ENCODE measurements around the gene NTNG1. TPM values are rescaled to one million over a fixed set of nuclear protein-coding genes. Genes with fewer than 3 reads are reported as not detected.

Gene NTNG1
- total and polyA plus RNA-seq, 10 of the 15 experiments (the other 5 are each of a cell fraction or from before 2014, with no cell fraction given): 0.18 to 2.3 (median 1.1) TPM; not detected in 1

- no peaks in the 10 kb centered on the region for H3K9me3 ChIP-seq (replicated peaks; ENCODE audit: control insufficient read depth, insufficient read depth, low read length)
- SMC1A ChIA-PET (ENCODE audit: uncharacterized antibody, unreplicated experiment): interaction anchor here (1.0 to 2.1 kb wide), 7 partner anchors 50 to 554 kb away, joined by 3 to 8 read pairs (median 4); no protein-coding TSS in a partner anchor
- no peak overlapping the region for H3K4me2 ChIP-seq (ENCODE audit: control insufficient read depth, insufficient read depth)
- no peak overlapping the region for H3K27ac ChIP-seq (ENCODE audit: control insufficient read depth, insufficient read depth)
- TF ChIP-seq SMC3 (IDR thresholded peaks at IDR 0.05; ENCODE audit: borderline replicate concordance, low read length): peak; percentile 51; the same call in 1 of the 2 replicates
- peak; percentile 51 for TF ChIP-seq RUNX3 (IDR thresholded peaks at IDR 0.05; ENCODE audit: low read length)
- peak; percentile 65 for TF ChIP-seq RAD21 (IDR thresholded peaks at IDR 0.05; ENCODE audit: insufficient read depth, low read depth, low read length)
- no peak for TF ChIP-seq CREM (IDR thresholded peaks at IDR 0.05; ENCODE audit: low read depth)
- TF ChIP-seq IRF4 (IDR thresholded peaks at IDR 0.05; ENCODE audit: low read depth, low read length): no peak
- TF ChIP-seq BCL11A (IDR thresholded peaks at IDR 0.05; ENCODE audit: low read depth, low read length): no peak
- no peak for TF ChIP-seq ETV6 (conservative IDR thresholded peaks at IDR 0.05 in 1 of 2, IDR thresholded peaks at IDR 0.05 in 1 of 2; ENCODE audit: borderline replicate concordance in 1 of 2, low read depth in 1 of 2)
- TF ChIP-seq CBFB (IDR thresholded peaks at IDR 0.05; ENCODE audit: low read depth): no peak
- no peak for TF ChIP-seq ASH2L (IDR thresholded peaks at IDR 0.05; ENCODE audit: borderline replicate concordance, low read depth)
- TF ChIP-seq NFXL1 (IDR thresholded peaks at IDR 0.05; ENCODE audit: borderline replicate concordance): no peak
- TF ChIP-seq, protein P1, sequence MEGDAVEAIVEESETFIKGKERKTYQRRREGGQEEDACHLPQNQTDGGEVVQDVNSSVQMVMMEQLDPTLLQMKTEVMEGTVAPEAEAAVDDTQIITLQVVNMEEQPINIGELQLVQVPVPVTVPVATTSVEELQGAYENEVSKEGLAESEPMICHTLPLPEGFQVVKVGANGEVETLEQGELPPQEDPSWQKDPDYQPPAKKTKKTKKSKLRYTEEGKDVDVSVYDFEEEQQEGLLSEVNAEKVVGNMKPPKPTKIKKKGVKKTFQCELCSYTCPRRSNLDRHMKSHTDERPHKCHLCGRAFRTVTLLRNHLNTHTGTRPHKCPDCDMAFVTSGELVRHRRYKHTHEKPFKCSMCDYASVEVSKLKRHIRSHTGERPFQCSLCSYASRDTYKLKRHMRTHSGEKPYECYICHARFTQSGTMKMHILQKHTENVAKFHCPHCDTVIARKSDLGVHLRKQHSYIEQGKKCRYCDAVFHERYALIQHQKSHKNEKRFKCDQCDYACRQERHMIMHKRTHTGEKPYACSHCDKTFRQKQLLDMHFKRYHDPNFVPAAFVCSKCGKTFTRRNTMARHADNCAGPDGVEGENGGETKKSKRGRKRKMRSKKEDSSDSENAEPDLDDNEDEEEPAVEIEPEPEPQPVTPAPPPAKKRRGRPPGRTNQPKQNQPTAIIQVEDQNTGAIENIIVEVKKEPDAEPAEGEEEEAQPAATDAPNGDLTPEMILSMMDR (IDR thresholded peaks at IDR 0.05 in 2 of 3, conservative IDR thresholded peaks at IDR 0.05 in 1 of 3; ENCODE audit: control insufficient read depth in 2 of 3, extremely low read depth in 1 of 3, insufficient read depth in 1 of 3, low read depth in 3 of 3, low read length in 3 of 3): peak; percentile 39 to 65 (median 50)
- peak; percentile 26 for DNase-seq (ENCODE audit: low read depth, low spot score)
- H2AFZ ChIP-seq (ENCODE audit: control insufficient read depth, low read depth, low read length): no peak overlapping the region
- H3K9ac ChIP-seq (ENCODE audit: control insufficient read depth, insufficient read depth, low read length): no peak overlapping the region
- H3K4me3 ChIP-seq: no peak overlapping the region
- BruUV-seq (replicated peaks): no TSS peak
- peak; percentile 94 for FAIRE-seq
- in situ Hi-C loops (cut with MboI) (loop anchor here (5.0 kb wide), 1 partner anchor 335 kb away; no protein-coding TSS in a partner anchor), intact Hi-C loops (cut with micrococcal nuclease; ENCODE audit: unreplicated experiment) (loop anchor here (1.0 to 2.0 kb wide), 2 partner anchors 328 to 554 kb away; no protein-coding TSS in a partner anchor)
- POLR2A ChIA-PET: no interaction called here
- ATAC-seq: peak; percentile 97
- H3K27me3 ChIP-seq (replicated peaks in 1 of 2; ENCODE audit: control insufficient read depth in 2 of 2, insufficient read depth in 2 of 2, low read length in 1 of 2): no peaks in the 10 kb centered on the region
- H3K4me1 ChIP-seq (ENCODE audit: control insufficient read depth, insufficient read depth, low read length): no peaks in the 10 kb centered on the region
- CTCF ChIA-PET: interaction anchor here (0.7 to 2.8 kb wide), 11 partner anchors 8 to 794 kb away, joined by 3 to 32 read pairs (median 3); no protein-coding TSS in a partner anchor
- no peaks in the 10 kb centered on the region for H4K20me1 ChIP-seq (ENCODE audit: control insufficient read depth, insufficient read depth)
- 19% methylated on average over 5 of the region's 5 CpGs for WGBS (ENCODE audit: insufficient coverage, insufficient replicate concordance, low lambda C conversion rate, missing lambda C conversion rate)
- no peaks in the 10 kb centered on the region for H3K79me2 ChIP-seq (ENCODE audit: control insufficient read depth, insufficient read depth, low read length)
- H3K36me3 ChIP-seq (ENCODE audit: control insufficient read depth in 2 of 2, insufficient read depth in 2 of 2, low read length in 1 of 2): no peaks in the 10 kb centered on the region
- RAD21 ChIA-PET (ENCODE audit: unreplicated experiment): interaction anchor here (0.8 to 1.4 kb wide), 3 partner anchors 50 to 332 kb away, joined by 3 to 6 read pairs (median 5); no protein-coding TSS in a partner anchor
These were observed 56.2 kb downstream of the NTNG1 start for GRCh38 chr1:107196973-107197562.
